ENCODE data around the gene TSBP1. TPM values are rescaled to one million over a fixed set of nuclear protein-coding genes. Genes with fewer than 3 reads are reported as not detected.

TSBP1 gene
- total and polyA plus RNA-seq, 2 of the 13 experiments (the other 11 are each of a cell fraction or from before 2014, with no cell fraction given), result not detected

DNA sequence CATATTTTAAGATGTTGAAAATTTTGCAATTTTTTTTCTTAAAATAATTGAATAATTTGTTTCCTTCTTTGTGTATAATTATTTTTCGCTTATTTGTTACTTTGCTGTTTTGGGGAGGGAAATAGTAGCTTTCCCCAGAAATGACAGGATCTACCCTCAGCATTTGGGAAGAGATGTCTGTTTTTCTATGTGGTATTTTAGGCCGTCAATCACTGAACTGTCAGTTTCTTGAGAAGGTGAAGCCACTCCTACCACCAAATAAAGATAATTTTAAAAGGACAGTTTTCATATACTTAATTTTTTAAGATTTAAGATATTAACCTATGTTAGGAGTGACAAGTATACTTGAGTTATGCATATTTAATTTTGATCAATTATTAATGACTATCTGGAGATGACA, 31.5 kb downstream of the TSBP1 start (continued):
- TF ChIP-seq, protein P1, sequence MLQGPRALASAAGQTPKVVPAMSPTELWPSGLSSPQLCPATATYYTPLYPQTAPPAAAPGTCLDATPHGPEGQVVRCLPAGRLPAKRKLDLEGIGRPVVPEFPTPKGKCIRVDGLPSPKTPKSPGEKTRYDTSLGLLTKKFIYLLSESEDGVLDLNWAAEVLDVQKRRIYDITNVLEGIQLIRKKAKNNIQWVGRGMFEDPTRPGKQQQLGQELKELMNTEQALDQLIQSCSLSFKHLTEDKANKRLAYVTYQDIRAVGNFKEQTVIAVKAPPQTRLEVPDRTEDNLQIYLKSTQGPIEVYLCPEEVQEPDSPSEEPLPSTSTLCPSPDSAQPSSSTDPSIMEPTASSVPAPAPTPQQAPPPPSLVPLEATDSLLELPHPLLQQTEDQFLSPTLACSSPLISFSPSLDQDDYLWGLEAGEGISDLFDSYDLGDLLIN (CRISPR knock-in tag; IDR thresholded peaks at IDR 0.05; ENCODE audit: borderline replicate concordance), result no peak

DNA sequence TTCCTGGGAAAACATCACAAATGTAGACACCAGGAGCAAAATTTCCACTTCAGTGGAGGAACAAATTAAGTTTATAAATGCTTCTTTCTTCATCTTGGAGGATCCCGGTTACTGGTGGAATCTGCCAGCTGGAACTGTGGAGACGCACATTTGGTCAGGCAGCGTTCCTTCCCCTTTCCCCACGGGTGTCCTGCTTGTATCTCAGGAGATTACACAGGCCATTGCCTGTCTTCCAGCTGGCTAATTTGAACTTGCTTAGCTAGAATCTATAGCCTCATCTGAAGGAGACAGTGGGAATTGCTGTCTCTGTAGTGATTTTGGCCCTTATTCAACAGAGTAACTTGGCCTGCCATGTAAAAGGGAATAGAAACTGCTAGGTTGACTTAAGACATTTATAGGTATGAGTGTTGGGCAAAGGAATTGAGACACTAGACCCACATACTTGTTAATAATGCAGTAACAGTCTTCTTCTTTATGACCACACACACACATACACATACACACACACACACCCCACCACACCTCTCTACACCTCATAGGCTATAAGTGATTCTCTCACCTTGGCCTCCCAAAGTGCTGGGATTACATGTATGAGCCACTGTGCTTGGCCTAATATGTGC, 34.4 kb downstream of the TSBP1 start:
- Histone ChIP-seq H3K4me1 (ENCODE audit: insufficient read depth, low read length) (no peaks in the 10 kb centered on the region), H3K36me3 (replicated peaks in 1 of 2; ENCODE audit: control insufficient read depth in 1 of 2, insufficient read depth in 2 of 2, low read length in 2 of 2) (no peaks in the 10 kb centered on the region), H2AFZ (ENCODE audit: low read length) (no peak overlapping the region), H4K20me1 (ENCODE audit: insufficient read depth, low read length) (no peaks in the 10 kb centered on the region), H3K27me3 (ENCODE audit: control insufficient read depth in 1 of 2, insufficient read depth in 2 of 2, low read length in 2 of 2) (peaks cover 0 to 24% of the 10 kb centered on the region in 2 experiments; a peak in 2 of 5 replicates), H3K27ac (ENCODE audit: extremely low read length, insufficient read depth, low read length) (no peak overlapping the region), H3K79me2 (ENCODE audit: insufficient read depth, low read length) (no peaks in the 10 kb centered on the region), H3K9me3 (ENCODE audit: low read length) (no peaks in the 10 kb centered on the region), H3K9ac (ENCODE audit: insufficient read depth, low read depth, low read length) (no peak overlapping the region), H3K4me2 (ENCODE audit: low read depth, low read length) (no peak overlapping the region), H3K4me3 (replicated peaks in 1 of 3; ENCODE audit: insufficient read depth in 1 of 3, low read depth in 2 of 3, low read length in 3 of 3) (no peak overlapping the region)
- ChIA-PET POLR2A (no interaction called here), CTCF (ENCODE audit: low intra/inter-chr PET ratio, low total read pairs) (no interaction called here)
- WGBS (ENCODE audit: low lambda C conversion rate), result 28% methylated on average over 4 of the region's 4 CpGs
- in situ Hi-C loops (cut with HindIII; ENCODE audit: extremely low pct_ligation_motif_present, low pct_unique_long_range_greater_than_20kb) (no loop called here), intact Hi-C loops (cut with micrococcal nuclease; ENCODE audit: unreplicated experiment) (no loop called here)
- BruUV-seq (replicated peaks), result no TSS peak
- DNase-seq (ENCODE audit: low spot score) (no peak), ATAC-seq (no peak), FAIRE-seq (no peak)
- no peak for TF ChIP-seq MAFK (conservative IDR thresholded peaks at IDR 0.05 in 1 of 2, IDR thresholded peaks at IDR 0.05 in 1 of 2; ENCODE audit: low read length in 2 of 2)
- TF ChIP-seq, protein P2, sequence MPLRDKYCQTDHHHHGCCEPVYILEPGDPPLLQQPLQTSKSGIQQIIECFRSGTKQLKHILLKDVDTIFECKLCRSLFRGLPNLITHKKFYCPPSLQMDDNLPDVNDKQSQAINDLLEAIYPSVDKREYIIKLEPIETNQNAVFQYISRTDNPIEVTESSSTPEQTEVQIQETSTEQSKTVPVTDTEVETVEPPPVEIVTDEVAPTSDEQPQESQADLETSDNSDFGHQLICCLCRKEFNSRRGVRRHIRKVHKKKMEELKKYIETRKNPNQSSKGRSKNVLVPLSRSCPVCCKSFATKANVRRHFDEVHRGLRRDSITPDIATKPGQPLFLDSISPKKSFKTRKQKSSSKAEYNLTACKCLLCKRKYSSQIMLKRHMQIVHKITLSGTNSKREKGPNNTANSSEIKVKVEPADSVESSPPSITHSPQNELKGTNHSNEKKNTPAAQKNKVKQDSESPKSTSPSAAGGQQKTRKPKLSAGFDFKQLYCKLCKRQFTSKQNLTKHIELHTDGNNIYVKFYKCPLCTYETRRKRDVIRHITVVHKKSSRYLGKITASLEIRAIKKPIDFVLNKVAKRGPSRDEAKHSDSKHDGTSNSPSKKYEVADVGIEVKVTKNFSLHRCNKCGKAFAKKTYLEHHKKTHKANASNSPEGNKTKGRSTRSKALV (CRISPR knock-in tag; IDR thresholded peaks at IDR 0.05), result no peak
- no peak for TF ChIP-seq RXRB (CRISPR knock-in tag; IDR thresholded peaks at IDR 0.05; ENCODE audit: borderline replicate concordance)
- TF ChIP-seq, protein P3, sequence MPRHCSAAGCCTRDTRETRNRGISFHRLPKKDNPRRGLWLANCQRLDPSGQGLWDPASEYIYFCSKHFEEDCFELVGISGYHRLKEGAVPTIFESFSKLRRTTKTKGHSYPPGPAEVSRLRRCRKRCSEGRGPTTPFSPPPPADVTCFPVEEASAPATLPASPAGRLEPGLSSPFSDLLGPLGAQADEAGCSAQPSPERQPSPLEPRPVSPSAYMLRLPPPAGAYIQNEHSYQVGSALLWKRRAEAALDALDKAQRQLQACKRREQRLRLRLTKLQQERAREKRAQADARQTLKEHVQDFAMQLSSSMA (CRISPR knock-in tag; IDR thresholded peaks at IDR 0.05), result no peak
- no peak for TF ChIP-seq ZNF460 (CRISPR knock-in tag; IDR thresholded peaks at IDR 0.05; ENCODE audit: borderline replicate concordance)
- no peak for TF ChIP-seq ZBTB7A (CRISPR knock-in tag; IDR thresholded peaks at IDR 0.05)
- TF ChIP-seq, protein P4, sequence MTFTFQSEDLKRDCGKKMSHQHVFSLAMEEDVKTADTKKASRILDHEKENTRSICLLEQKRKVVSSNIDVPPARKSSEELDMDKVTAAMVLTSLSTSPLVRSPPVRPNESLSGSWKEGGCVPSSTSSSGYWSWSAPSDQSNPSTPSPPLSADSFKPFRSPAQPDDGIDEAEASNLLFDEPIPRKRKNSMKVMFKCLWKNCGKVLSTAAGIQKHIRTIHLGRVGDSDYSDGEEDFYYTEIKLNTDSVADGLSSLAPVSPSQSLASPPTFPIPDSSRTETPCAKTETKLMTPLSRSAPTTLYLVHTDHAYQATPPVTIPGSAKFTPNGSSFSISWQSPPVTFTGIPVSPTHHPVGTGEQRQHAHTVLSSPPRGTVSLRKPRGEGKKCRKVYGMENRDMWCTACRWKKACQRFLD (CRISPR knock-in tag; IDR thresholded peaks at IDR 0.05; ENCODE audit: borderline replicate concordance), result no peak
- no peak for TF ChIP-seq SP4 (CRISPR knock-in tag; IDR thresholded peaks at IDR 0.05)
- no peak for TF ChIP-seq HMG20B (CRISPR knock-in tag; conservative IDR thresholded peaks at IDR 0.05)
- TF ChIP-seq, protein P5, sequence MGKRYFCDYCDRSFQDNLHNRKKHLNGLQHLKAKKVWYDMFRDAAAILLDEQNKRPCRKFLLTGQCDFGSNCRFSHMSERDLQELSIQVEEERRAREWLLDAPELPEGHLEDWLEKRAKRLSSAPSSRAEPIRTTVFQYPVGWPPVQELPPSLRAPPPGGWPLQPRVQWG (CRISPR knock-in tag; IDR thresholded peaks at IDR 0.05; ENCODE audit: borderline replicate concordance, low read depth), result no peak

All from HepG2 (cell line).